Measurements from ENCODE around the gene ATP1B3. TPM values are rescaled to one million over a fixed set of nuclear protein-coding genes. Genes with fewer than 3 reads are reported as not detected.
A peak's percentile ranks its signal among the peaks of the same experiment; 100 is the strongest.

The ATP1B3 gene
- total RNA-seq (2021) (130 and 167 TPM in 2 replicates), Bru-seq, nascent RNA (percentile 93 among the genes with signal in this experiment), BruChase-seq, experiment 1, labeled RNA remaining after a 2-hour chase (percentile 91 among the genes with signal in this experiment), BruChase-seq, experiment 2, labeled RNA remaining after a 6-hour chase (percentile 92 among the genes with signal in this experiment)
- long read RNA-seq, transcript ATP1B3-201 (7 exons, 1,811 nt) = major isoform, 350 of 399 reads
- long read RNA-seq, partial matches to known transcripts = 6 of 399 reads
- long read RNA-seq, other reads (novel, unspliced or antisense) = 43 of 399 reads

DNA sequence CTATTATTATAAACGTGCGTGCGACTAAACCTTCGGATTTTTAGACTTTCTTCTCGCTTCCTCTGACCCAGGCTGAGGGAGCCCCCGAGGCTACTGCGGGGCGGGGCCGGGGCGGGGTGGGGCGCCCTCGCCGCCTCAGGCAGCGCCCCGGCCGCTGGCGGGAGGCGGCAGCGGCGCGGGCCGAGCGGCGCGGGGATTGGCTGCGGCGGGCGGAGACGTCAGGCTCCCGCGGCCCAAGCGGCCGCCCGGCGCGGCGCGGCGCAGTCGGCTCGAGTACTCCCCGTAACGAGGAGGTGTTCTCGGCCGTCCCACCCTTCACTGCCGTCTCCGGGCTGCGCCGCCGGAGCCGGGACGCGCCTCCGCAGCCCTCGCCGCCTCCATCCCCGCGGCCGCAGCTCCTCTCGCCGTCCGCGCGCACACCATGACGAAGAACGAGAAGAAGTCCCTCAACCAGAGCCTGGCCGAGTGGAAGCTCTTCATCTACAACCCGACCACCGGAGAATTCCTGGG, at the start of gene ATP1B3:
Gene ATP1B3, plus strand, starts transcription at position 263 of the 510 bp plus-strand sequence. Its CDS starts 159 bp downstream, at position 422.
- intact Hi-C loops (cut with micrococcal nuclease; ENCODE audit: unreplicated experiment) = loop anchor here (2.0 to 10.0 kb wide), 3 partner anchors 138 to 642 kb away; partner anchors contain the start of genes PXYLP1 and RNF7
- Histone ChIP-seq H3K4me3 (ENCODE audit: low read depth, low read length, poor library complexity, severe bottlenecking) (peak within 1 kb of the TSS; percentile 99), H3K9me3 (ENCODE audit: low read depth, low read length, poor library complexity, severe bottlenecking) (no peaks in the 10 kb centered on the region), H3K4me1 (ENCODE audit: insufficient read depth, low read length, poor library complexity, severe bottlenecking) (peaks cover 26% of the 10 kb centered on the region), H3K27me3 (replicated peaks; ENCODE audit: insufficient read depth, low read depth, low read length, poor library complexity) (no peaks in the 10 kb centered on the region), H3K36me3 (ENCODE audit: insufficient read depth, low read length, poor library complexity, severe bottlenecking) (no peaks in the 10 kb centered on the region), H3K27ac (ENCODE audit: low read depth, low read length, poor library complexity, severe bottlenecking) (peak within 1 kb of the TSS; percentile 97)
- ChIA-PET CTCF (interaction anchor here (0.6 kb wide), 1 partner anchor 205 kb away, joined by 4 read pairs; no protein-coding TSS in a partner anchor), POLR2A (ENCODE audit: low non-redundant PET) (interaction anchor here (0.8 kb wide), 1 partner anchor 269 kb away, joined by 3 read pairs; no protein-coding TSS in a partner anchor)
- BruUV-seq (replicated peaks) = no TSS peak
- TF ChIP-seq, protein P1, sequence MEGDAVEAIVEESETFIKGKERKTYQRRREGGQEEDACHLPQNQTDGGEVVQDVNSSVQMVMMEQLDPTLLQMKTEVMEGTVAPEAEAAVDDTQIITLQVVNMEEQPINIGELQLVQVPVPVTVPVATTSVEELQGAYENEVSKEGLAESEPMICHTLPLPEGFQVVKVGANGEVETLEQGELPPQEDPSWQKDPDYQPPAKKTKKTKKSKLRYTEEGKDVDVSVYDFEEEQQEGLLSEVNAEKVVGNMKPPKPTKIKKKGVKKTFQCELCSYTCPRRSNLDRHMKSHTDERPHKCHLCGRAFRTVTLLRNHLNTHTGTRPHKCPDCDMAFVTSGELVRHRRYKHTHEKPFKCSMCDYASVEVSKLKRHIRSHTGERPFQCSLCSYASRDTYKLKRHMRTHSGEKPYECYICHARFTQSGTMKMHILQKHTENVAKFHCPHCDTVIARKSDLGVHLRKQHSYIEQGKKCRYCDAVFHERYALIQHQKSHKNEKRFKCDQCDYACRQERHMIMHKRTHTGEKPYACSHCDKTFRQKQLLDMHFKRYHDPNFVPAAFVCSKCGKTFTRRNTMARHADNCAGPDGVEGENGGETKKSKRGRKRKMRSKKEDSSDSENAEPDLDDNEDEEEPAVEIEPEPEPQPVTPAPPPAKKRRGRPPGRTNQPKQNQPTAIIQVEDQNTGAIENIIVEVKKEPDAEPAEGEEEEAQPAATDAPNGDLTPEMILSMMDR (conservative IDR thresholded peaks at IDR 0.05; ENCODE audit: low read depth, low read length) = no peak
- TF ChIP-seq EZH2 (IDR thresholded peaks at IDR 0.05; ENCODE audit: borderline replicate concordance, low read depth, low read length, poor library complexity, severe bottlenecking) = no peak
- peak; percentile 91 for DNase-seq (ENCODE audit: low spot score)

DNA sequence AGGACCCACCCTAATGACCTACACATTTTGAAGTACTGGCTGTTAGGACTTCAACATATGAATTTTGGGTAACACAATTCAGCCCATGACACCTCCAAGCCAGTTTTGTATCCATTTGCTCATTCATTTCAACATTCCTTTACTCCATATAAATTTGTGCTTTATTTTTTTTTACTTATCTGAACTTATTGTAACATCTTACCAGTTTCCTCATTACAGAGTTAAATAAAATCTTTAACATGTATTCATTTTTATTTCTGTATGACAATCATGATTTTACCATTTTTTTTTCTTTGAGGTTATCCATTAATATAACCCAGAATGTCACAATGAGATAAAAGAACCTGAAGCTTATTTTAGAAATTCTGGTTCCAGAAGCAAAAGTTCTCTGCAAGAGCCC, 48.0 kb upstream of the ATP1B3 start:
- H3K36me3 ChIP-seq (ENCODE audit: insufficient read depth, low read length, poor library complexity, severe bottlenecking) = no peaks in the 10 kb centered on the region
- no peaks in the 10 kb centered on the region for H3K9me3 ChIP-seq (ENCODE audit: low read depth, low read length, poor library complexity, severe bottlenecking)
- no TSS peak for BruUV-seq (replicated peaks)
- no peaks in the 10 kb centered on the region for H3K27me3 ChIP-seq (replicated peaks; ENCODE audit: insufficient read depth, low read depth, low read length, poor library complexity)
- DNase-seq (ENCODE audit: low spot score) = no peak
- no peak overlapping the region for H3K27ac ChIP-seq (ENCODE audit: low read depth, low read length, poor library complexity, severe bottlenecking)
- ChIA-PET CTCF (no interaction called here), POLR2A (ENCODE audit: low non-redundant PET) (no interaction called here)
- no peak for TF ChIP-seq EZH2 (IDR thresholded peaks at IDR 0.05; ENCODE audit: borderline replicate concordance, low read depth, low read length, poor library complexity, severe bottlenecking)
- TF ChIP-seq, protein P1 (conservative IDR thresholded peaks at IDR 0.05; ENCODE audit: low read depth, low read length) = no peak
- H3K4me3 ChIP-seq (ENCODE audit: low read depth, low read length, poor library complexity, severe bottlenecking) = no peak overlapping the region
- no peaks in the 10 kb centered on the region for H3K4me1 ChIP-seq (ENCODE audit: insufficient read depth, low read length, poor library complexity, severe bottlenecking)
- intact Hi-C loops (cut with micrococcal nuclease; ENCODE audit: unreplicated experiment) = no loop called here

DNA sequence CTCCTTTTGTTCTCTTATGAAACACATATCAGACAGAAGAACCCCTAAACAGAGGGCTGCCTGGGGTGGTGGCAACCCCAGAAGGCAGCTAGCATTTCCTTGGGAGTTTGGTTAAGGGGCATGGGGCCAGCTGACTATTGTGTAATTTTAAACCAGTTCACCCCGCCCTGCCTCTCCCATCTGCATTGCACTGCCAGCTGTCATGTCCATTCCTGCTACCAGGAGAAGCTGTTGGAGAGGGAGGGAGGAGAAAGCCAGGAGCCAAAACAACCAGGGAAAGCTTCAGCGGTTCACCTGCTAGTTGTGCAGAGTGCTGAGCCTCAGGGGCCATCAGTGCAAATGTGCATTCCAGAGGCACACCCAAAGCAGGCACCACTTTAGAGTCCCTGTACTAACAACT, 47.6 kb upstream of the ATP1B3 start:
- Histone ChIP-seq H3K27me3 (replicated peaks; ENCODE audit: insufficient read depth, low read depth, low read length, poor library complexity) (no peaks in the 10 kb centered on the region), H3K9me3 (ENCODE audit: low read depth, low read length, poor library complexity, severe bottlenecking) (no peaks in the 10 kb centered on the region)
- POLR2A ChIA-PET (ENCODE audit: low non-redundant PET) = no interaction called here

More for the DNA sequence above, 47.6 kb upstream of the ATP1B3 start:
- no peaks in the 10 kb centered on the region for H3K4me1 ChIP-seq (ENCODE audit: insufficient read depth, low read length, poor library complexity, severe bottlenecking)
- no peak overlapping the region for H3K27ac ChIP-seq (ENCODE audit: low read depth, low read length, poor library complexity, severe bottlenecking)
- no peak overlapping the region for H3K4me3 ChIP-seq (ENCODE audit: low read depth, low read length, poor library complexity, severe bottlenecking)
- no peaks in the 10 kb centered on the region for H3K36me3 ChIP-seq (ENCODE audit: insufficient read depth, low read length, poor library complexity, severe bottlenecking)
- intact Hi-C loops (cut with micrococcal nuclease; ENCODE audit: unreplicated experiment) = no loop called here
- TF ChIP-seq, protein P1 (conservative IDR thresholded peaks at IDR 0.05; ENCODE audit: low read depth, low read length) = no peak
- no peak for TF ChIP-seq EZH2 (IDR thresholded peaks at IDR 0.05; ENCODE audit: borderline replicate concordance, low read depth, low read length, poor library complexity, severe bottlenecking)
- DNase-seq (ENCODE audit: low spot score) = no peak
- BruUV-seq (replicated peaks) = no TSS peak
- CTCF ChIA-PET = no interaction called here
